H1 (cell line): ENCODE results near the gene MRPL19. TPM values are rescaled to one million over a fixed set of nuclear protein-coding genes. Genes with fewer than 3 reads are reported as not detected.

Experiments
- CTCF ChIA-PET: fragments of 300-600 bp; sonication (Branson Sonifier 250); formaldehyde crosslinking; loops from one replicate; lab custom pipeline; 2021; ENCODE audit not compliant: partially characterized antibody; lab: Charles Lee
- POLR2A ChIA-PET: fragments of 300-600 bp; sonication (Branson Sonifier 250); formaldehyde crosslinking; loops from one replicate; lab custom pipeline; 2021; ENCODE audit warnings: inconsistent platforms; ENCODE audit not compliant: partially characterized antibody; lab: Charles Lee
- DNase-seq, 2 experiments: peaks; one replicate each; pipeline versions ENCODE4 v3.0.0 to v3.0.0-alpha.2; 2010 to 2022; ENCODE audit warnings: low spot score in 2 of 2, low read depth in 1 of 2, mixed read lengths in 1 of 2
- FAIRE-seq: peaks from 2 replicates; lab custom pipeline; 2011; peaks lifted over from hg19 to GRCh38; lab: Jason Lieb, UNC
- H2AFZ ChIP-seq: 2 replicates; pipeline ENCODE4 v1.8.1; 2012; ENCODE audit warnings: low read length, inconsistent platforms
- H2AK5ac ChIP-seq: 2 replicates; pipeline ENCODE4 v1.6.1; 2013; ENCODE audit warnings: low read depth, low read length
- H2BK120ac ChIP-seq: replicated peaks from 2 replicates; pipeline ENCODE3; 2013; ENCODE audit warnings: low read depth, low read length, inconsistent platforms
- H2BK12ac ChIP-seq: 2 replicates; pipeline ENCODE4 v1.6.1; 2013; ENCODE audit warnings: low read depth, low read length
- H2BK15ac ChIP-seq: 2 replicates; pipeline ENCODE4 v1.6.1; 2013; ENCODE audit warnings: low read length
- H2BK20ac ChIP-seq: 2 replicates; pipeline ENCODE4 v1.6.1; 2013; ENCODE audit warnings: low read length
- H2BK5ac ChIP-seq: 2 replicates; pipeline ENCODE4 v1.6.1; 2013; ENCODE audit warnings: low read depth, low read length
- H3K14ac ChIP-seq: 2 replicates; pipeline ENCODE4 v1.6.1; 2013; ENCODE audit warnings: inconsistent platforms; ENCODE audit not compliant: insufficient read length
- H3K18ac ChIP-seq: 2 replicates; pipeline ENCODE4 v1.6.1; 2013; ENCODE audit warnings: low read length; ENCODE audit errors: extremely low read depth
- H3K23ac ChIP-seq: 2 replicates; pipeline ENCODE4 v1.6.1; 2013; ENCODE audit warnings: inconsistent platforms; ENCODE audit not compliant: insufficient read length
- H3K23me2 ChIP-seq: 2 replicates; pipeline ENCODE4 v1.6.1; 2013; ENCODE audit warnings: low read depth, low read length
- H3K27ac ChIP-seq: 2 replicates; pipeline ENCODE4 v1.6.1; 2011; ENCODE audit warnings: low read depth, low read length, inconsistent platforms
- H3K27me3 ChIP-seq, 4 experiments: replicated peaks in 1 of 4; 1 replicate in 1 of 4; 2 replicates in 3 of 4; pipeline versions ENCODE4 v1.6.1 to v1.8.1; 2011 to 2013; ENCODE audit warnings: low read length in 3 of 4, mild to moderate bottlenecking in 3 of 4, inconsistent platforms in 2 of 4, mixed read lengths in 2 of 4, moderate library complexity in 1 of 4; ENCODE audit not compliant: control insufficient read depth in 3 of 4, insufficient read depth in 3 of 4; ENCODE audit errors: extremely low read depth in 1 of 4
- H3K36me3 ChIP-seq, 4 experiments: 2 replicates each; pipeline versions ENCODE4 v1.6.1 to v1.8.1; 2011 to 2013; ENCODE audit warnings: mild to moderate bottlenecking in 4 of 4, low read length in 3 of 4, moderate library complexity in 2 of 4, control low read depth in 1 of 4, inconsistent platforms in 1 of 4; ENCODE audit not compliant: insufficient read depth in 4 of 4, control insufficient read depth in 2 of 4
- H3K4ac ChIP-seq: replicated peaks from 2 replicates; pipeline ENCODE3; 2013; ENCODE audit warnings: low read length, low read depth, mixed read lengths, inconsistent platforms; ENCODE audit not compliant: insufficient read length
- H3K4me1 ChIP-seq, 4 experiments: replicated peaks in 1 of 4; 1 replicate in 1 of 4; 2 replicates in 3 of 4; pipeline versions ENCODE4 v1.6.1 to v1.8.1; 2011 to 2013; ENCODE audit warnings: low read length in 3 of 4, inconsistent platforms in 2 of 4, mixed read lengths in 1 of 4; ENCODE audit not compliant: insufficient read depth in 4 of 4, control insufficient read depth in 3 of 4
- H3K4me2 ChIP-seq, 2 experiments: 2 replicates each; pipeline versions ENCODE4 v1.6.1 to v1.8.1; 2011 to 2013; ENCODE audit warnings: low read depth in 2 of 2, low read length in 2 of 2, control low read depth in 1 of 2, inconsistent platforms in 1 of 2, mild to moderate bottlenecking in 1 of 2; ENCODE audit not compliant: insufficient read depth in 1 of 2
- H3K4me3 ChIP-seq, 4 experiments: fragments of 200-600, 300-600 bp in 1 of 4; sonication (generic), shearing (Covaris generic), sonication (Bioruptor Twin) in 1 of 4; 2 replicates each; pipeline versions ENCODE4 v1.5.1 to v1.8.1; 2011 to 2016; ENCODE audit warnings: low read length in 4 of 4, low read depth in 3 of 4, control low read depth in 2 of 4, inconsistent platforms in 2 of 4, mild to moderate bottlenecking in 2 of 4, mixed read lengths in 1 of 4, moderate library complexity in 1 of 4; ENCODE audit not compliant: insufficient read depth in 2 of 4; ENCODE audit errors: extremely low read depth in 1 of 4
- H3K56ac ChIP-seq: replicated peaks from 2 replicates; pipeline ENCODE3; 2013; ENCODE audit warnings: low read depth, mild to moderate bottlenecking, mixed read lengths, low read length, inconsistent platforms; ENCODE audit not compliant: insufficient read length
- H3K79me1 ChIP-seq: 2 replicates; pipeline ENCODE4 v1.6.1; 2013; ENCODE audit warnings: low read depth, low read length, control low read depth
- H3K79me2 ChIP-seq, 2 experiments: 2 replicates each; pipeline versions ENCODE4 v1.6.1 to v1.8.1; 2012 to 2013; ENCODE audit warnings: low read length in 2 of 2, mild to moderate bottlenecking in 2 of 2, inconsistent platforms in 1 of 2; ENCODE audit not compliant: insufficient read depth in 2 of 2, control insufficient read depth in 1 of 2
- H3K9ac ChIP-seq, 4 experiments: replicated peaks in 1 of 4; 1 replicate in 1 of 4; 2 replicates in 3 of 4; pipeline versions ENCODE4 v1.6.1 to v1.8.1; 2011 to 2013; ENCODE audit warnings: low read depth in 3 of 4, low read length in 3 of 4, control low read depth in 2 of 4, mild to moderate bottlenecking in 2 of 4, moderate library complexity in 2 of 4, inconsistent platforms in 1 of 4; ENCODE audit errors: extremely low read depth in 1 of 4
- H3K9me3 ChIP-seq, 2 experiments: 2 replicates each; pipeline versions ENCODE4 v1.6.1 to v1.8.1; 2012 to 2013; ENCODE audit warnings: mild to moderate bottlenecking in 2 of 2, moderate library complexity in 2 of 2, control low read depth in 1 of 2, inconsistent platforms in 1 of 2, low read depth in 1 of 2, low read length in 1 of 2, mixed read lengths in 1 of 2; ENCODE audit not compliant: insufficient read depth in 2 of 2
- H4K20me1 ChIP-seq, 2 experiments: replicated peaks in 1 of 2; 2 replicates each; pipeline versions ENCODE3 to v1.8.1; 2011 to 2013; ENCODE audit warnings: inconsistent platforms in 2 of 2, low read length in 2 of 2, mild to moderate bottlenecking in 1 of 2; ENCODE audit not compliant: insufficient read depth in 2 of 2, control insufficient read depth in 1 of 2
- H4K5ac ChIP-seq: 2 replicates; pipeline ENCODE4 v1.6.1; 2013; ENCODE audit warnings: low read length, low read depth, mixed read lengths, inconsistent platforms; ENCODE audit not compliant: insufficient read length
- H4K8ac ChIP-seq: 2 replicates; pipeline ENCODE4 v1.8.0; 2013; ENCODE audit warnings: mild to moderate bottlenecking, moderate library complexity, low read length, inconsistent platforms; ENCODE audit not compliant: insufficient read depth; ENCODE audit errors: extremely low read depth
- H4K91ac ChIP-seq: replicated peaks from 2 replicates; pipeline ENCODE3; 2013; ENCODE audit warnings: low read length, mixed read lengths, inconsistent platforms; ENCODE audit not compliant: insufficient read length
- CTBP2 ChIP-seq: IDR thresholded peaks from 2 replicates; pipeline ENCODE4 v1.7.0; 2011; ENCODE audit warnings: borderline replicate concordance, mild to moderate bottlenecking, moderate library complexity, mixed read lengths, low read length; ENCODE audit not compliant: insufficient read depth, insufficient read length
- HDAC6 ChIP-seq: IDR thresholded peaks from one replicate; pipeline ENCODE4 v1.7.1; 2012; ENCODE audit warnings: low read depth, mild to moderate bottlenecking, inconsistent platforms, low read length, moderate library complexity
- JUN ChIP-seq: IDR thresholded peaks from 2 replicates; pipeline ENCODE4 v1.6.1; 2011; ENCODE audit warnings: low read depth, mild to moderate bottlenecking, improper control_type of control experiment, low read length
- POLR2AphosphoS5 ChIP-seq: IDR thresholded peaks from 2 replicates; pipeline ENCODE4 v1.6.1; 2011; ENCODE audit warnings: low read depth, low read length
- WGBS, 2 experiments: shearing (Covaris generic) in 1 of 2; methylation state at CpG; one replicate each; pipeline versions ENCODE4 v1.1.6 to v1.1.7; 2013 to 2015; ENCODE audit warnings: low lambda C conversion rate in 2 of 2, mixed read lengths in 2 of 2, inconsistent platforms in 1 of 2, low coverage in 1 of 2, missing lambda C conversion rate in 1 of 2; ENCODE audit not compliant: insufficient replicate concordance in 2 of 2, insufficient coverage in 1 of 2, insufficient read length in 1 of 2; ENCODE audit errors: extremely low coverage in 1 of 2, missing lambda C conversion rate in 1 of 2; 5-methylcytosine and 5-hydroxymethylcytosine counted together
- polyA plus RNA-seq, 7 experiments: library from polyadenylated mRNA; depleted of rRNA in 3 of 7; stranded (reverse) in 5 of 7; unstranded in 2 of 7; fragments of >200 nt in 5 of 7; fragments of 200-250 nt in 2 of 7; gene quantifications; 1 replicate in 5 of 7; 2 replicates in 1 of 7; 4 replicates in 1 of 7; pipeline versions ENCODE4 v1.2.1 to v1.2.3, GENCODE V29; 2011 to 2013; ENCODE audit warnings: missing spikeins in 2 of 7, mixed read lengths in 2 of 7
- total RNA-seq: library from RNA; stranded (reverse); fragmentation: NEBNext Ultra II Directional; extraction: Animal tissue kit (Norgen Biotek cat#: 25700); gene quantifications from 2 replicates; pipeline ENCODE4 v1.2.1, GENCODE V29; 2021

Gene MRPL19
- total and polyA plus RNA-seq, 2 of the 8 experiments (the other 6 are each of a cell fraction or from before 2014, with no cell fraction given), result 18.1 to 75.2 TPM

DNA sequence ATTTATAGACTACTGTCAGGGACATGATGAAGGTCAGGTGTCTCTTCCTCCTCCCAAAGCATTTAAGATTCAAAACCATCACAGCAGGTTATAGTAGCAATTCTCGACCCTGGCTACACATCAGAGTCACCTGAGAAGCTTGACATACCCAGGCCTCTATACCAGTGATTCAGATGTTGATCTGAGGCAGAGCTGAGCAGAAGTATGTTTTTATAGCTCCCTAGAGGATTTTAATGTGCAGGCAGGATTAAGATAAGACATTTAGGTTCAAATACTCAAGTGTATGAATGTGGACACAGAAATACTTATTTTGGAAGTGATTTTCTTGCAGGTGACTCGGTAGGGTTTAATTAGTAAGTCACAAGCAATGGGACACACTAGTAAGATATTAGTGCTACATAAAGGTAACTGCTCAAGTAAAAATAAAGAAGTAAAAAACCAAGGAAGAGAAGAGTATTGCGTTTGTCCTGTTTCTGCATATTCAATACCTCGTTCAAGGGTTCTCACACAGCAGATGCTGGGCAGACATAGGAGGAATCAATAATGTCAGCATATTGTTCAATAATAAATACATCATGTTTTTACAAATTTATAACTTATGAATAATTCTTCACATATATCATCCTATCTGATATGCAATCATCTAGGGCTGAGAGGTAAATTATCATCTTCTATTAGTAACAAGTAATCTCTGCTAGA is 57.2 kb downstream of the MRPL19 start:
- Histone ChIP-seq H4K91ac (no peak overlapping the region), H3K4ac (no peak overlapping the region), H3K4me1 (no peaks in the 10 kb centered on the region), H2BK12ac (no peak overlapping the region), H4K20me1 (no peaks in the 10 kb centered on the region), H3K79me1 (no peaks in the 10 kb centered on the region), H4K5ac (no peak overlapping the region), H2BK15ac (no peak overlapping the region), H4K8ac (no peak overlapping the region), H3K14ac (no peak overlapping the region), H3K27me3 (no peaks in the 10 kb centered on the region), H2AFZ (no peak overlapping the region), H2BK20ac (no peak overlapping the region), H2AK5ac (no peak overlapping the region), H3K23me2 (no peaks in the 10 kb centered on the region), H3K18ac (no peak overlapping the region), H3K23ac (no peak overlapping the region), H3K9ac (no peak overlapping the region), H2BK120ac (no peak overlapping the region), H2BK5ac (no peak overlapping the region), H3K56ac (no peak overlapping the region), H3K27ac (no peak overlapping the region), H3K79me2 (peaks cover 0 to 8% of the 10 kb centered on the region in 2 experiments; a peak in 2 of 4 replicates), H3K4me2 (no peak overlapping the region), H3K9me3 (no peaks in the 10 kb centered on the region), H3K4me3 (no peak overlapping the region), H3K36me3 (peaks cover 2 to 65% (median 15%) of the 10 kb centered on the region in 4 experiments; a peak in 5 of 8 replicates)
- no peak for FAIRE-seq
- no peak for TF ChIP-seq POLR2AphosphoS5
- no peak for TF ChIP-seq JUN
- TF ChIP-seq HDAC6, result no peak
- TF ChIP-seq CTBP2, result no peak
- ChIA-PET POLR2A (no interaction called here), CTCF (no interaction called here)
- no peak for DNase-seq
- WGBS, 2 experiments, result 90% methylated on average over 4 of the region's 4 CpGs; no CpG with 5 or more reads in 1 of the 2 experiments
